T-helper 1 cell (primary cell): ENCODE results near the gene OPA3.
A peak's percentile ranks its signal among the peaks of the same experiment; 100 is the strongest.

Experiments used
- DNase-seq, 5 donors: peaks; one replicate each; pipeline ENCODE4 v3.0.0-alpha.2; 2012 to 2020

Gene OPA3

DNA sequence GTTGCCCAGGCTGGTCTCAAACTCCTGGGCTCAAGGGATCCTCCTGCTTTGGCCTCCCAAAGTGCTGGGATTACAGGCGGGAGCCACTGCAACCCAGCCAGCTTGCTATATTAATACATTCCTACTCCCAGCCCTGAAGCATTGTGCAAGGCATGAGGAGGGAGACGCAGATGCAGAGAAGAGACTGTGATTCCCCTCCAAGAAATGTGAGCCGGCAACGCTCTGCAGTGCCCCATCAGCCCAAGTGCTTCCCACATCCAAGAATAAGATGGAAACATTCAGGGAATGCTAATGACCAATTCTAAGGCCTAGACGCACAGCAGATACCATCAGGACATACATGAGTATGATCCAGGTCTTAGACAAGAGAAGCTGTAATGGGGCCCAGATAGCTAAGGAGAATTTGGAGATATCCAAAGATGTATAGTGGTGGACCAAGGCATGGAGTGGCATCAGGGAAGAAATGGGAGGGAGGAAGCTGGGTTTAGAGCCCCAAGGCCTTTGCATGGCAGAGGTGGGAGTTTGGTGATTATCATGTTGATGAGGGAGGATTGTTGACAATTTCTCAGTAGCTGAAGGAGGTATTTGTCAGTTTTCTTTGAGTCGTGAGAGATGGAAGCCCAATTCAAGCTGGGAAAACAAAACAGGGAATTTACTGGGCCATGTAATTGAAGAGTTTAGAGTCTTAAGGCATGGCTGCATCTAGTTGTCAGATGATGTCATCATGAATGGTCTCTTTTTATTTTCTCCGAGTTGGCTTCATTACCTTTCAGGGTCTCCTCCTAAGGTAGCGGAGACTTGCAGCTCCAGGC, 83.5 kb downstream of the OPA3 start:
- DNase-seq, result no peak

DNA sequence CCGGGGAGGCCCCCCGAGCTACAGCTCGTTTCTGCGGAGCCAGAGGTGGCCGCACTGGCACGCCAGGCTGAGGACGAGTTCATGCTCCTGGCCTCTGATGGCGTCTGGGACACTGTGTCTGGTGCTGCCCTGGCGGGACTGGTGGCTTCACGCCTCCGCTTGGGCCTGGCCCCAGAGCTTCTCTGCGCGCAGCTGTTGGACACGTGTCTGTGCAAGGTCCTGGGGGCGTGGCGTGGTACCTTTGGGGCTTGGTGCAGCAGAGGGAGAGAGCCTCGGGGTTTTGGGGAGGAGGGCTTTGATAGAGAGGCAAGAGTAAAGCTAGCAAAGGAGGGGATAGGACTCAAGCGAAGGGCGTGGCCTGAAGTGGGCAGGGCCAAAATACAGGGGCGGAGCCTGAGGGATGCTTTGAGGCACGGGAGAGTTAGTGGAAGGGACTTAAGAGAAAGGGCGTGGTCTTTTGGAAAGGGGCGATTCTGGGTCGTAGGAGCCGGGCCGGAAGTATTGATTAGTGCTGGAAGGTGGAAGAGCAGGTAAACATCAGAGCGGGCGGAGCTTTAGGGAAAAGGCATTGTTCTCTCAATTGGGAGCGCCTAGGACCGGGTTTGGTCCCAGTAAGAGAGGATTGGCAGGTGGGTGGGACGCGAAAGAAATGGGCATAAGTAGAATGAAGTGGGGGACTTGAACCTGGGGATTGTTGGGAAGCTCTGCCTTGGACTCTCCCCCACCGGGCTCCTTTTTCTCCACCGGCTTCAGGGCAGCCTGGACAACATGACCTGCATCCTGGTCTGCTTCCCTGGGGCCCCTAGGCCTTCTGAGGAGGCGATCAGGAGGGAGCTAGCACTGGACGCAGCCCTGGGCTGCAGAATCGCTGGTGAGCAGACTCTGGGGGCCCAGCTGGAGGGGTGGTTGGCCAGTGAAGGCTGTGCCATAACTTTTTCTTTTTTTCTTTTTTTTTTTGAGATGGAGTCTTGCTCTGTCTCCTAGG, 85.1 kb downstream of the OPA3 start:
- DNase-seq, result peak in 3 of 5 donors; percentile 40 to 82 (median 50)

DNA sequence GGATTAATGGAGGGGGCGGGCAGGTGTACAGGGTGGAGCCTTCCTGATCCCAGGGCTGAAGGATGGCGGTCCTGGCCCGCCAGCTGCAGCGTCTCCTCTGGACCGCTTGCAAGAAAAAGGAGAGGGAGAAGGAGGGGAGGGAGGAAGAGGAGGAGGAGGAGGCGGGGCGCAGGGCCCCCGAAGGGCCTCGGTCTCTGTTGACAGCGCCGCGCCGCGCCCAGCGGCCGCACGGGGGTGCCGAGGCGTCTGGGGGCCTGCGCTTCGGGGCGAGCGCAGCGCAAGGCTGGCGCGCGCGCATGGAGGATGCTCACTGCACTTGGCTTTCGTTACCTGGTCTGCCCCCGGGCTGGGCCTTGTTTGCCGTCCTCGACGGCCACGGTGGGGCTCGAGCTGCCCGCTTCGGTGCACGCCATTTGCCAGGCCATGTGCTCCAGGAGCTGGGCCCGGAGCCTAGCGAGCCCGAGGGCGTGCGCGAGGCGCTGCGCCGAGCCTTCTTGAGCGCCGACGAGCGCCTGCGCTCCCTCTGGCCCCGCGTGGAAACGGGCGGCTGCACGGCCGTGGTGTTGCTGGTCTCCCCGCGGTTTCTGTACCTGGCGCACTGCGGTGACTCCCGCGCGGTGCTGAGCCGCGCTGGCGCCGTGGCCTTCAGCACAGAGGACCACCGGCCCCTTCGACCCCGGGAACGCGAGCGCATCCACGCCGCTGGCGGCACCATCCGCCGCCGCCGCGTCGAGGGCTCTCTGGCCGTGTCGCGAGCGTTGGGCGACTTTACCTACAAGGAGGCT, 86.0 kb downstream of the OPA3 start, which contains the start of gene PPM1N:
Gene PPM1N (plus strand): TSS at position 33 of the 785 bp plus-strand sequence. CDS start 30 bp downstream, at position 63.
- peak in 3 of 5 donors; percentile 58 to 74 (median 60) for DNase-seq

DNA sequence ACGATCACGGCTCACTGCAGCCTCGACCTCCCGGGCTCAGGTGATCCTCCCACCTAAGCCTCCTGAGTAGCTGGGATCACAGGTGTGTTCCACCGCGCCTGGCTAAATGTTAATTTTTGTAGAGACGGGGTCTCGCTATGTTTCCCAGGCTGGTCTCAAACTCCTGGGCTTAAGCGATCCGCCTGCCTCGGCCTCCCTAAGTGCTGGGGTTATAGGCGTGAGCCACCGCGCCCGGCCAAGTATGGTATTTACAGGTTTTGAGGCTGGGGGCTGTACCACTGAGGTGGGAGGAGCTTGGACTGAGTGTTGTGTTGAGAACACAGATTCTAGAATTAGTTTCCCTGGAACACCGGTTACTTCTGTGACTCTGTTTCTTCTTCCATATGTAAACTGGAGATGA, 86.8 kb downstream of the OPA3 start:
- DNase-seq, result no peak

DNA sequence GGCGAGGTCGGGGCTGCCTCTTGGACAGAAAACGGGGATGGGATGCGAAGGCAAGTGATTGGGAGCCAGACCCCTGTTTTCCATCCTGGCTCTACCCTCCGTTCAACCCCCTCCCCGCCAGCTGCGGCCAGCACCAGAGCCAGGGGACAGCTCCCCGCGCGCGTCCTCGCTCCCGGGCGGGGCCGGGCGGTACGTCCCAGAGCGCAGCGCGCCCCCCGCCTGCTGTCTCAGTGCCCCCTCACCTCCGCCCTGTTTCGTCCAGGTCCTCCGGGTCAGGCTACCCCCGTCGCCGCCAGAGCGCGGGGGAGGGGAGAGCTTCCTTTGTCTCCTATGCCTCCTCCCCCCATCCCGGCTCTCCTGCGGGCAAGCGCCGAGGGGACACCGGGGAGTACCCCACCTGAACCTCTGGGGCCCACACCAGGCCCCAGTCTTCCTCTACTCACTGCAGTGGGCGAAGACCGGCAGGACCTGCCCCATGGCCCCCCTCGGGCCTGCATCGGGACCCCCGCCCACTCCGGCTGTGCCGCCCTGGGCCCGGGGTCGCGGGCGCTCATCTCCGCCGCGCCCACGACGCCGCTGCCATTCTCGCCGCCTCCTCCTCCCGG, 88.2 kb downstream of the OPA3 start:
- DNase-seq, result peak in 1 of 5 donors; percentile 47

DNA sequence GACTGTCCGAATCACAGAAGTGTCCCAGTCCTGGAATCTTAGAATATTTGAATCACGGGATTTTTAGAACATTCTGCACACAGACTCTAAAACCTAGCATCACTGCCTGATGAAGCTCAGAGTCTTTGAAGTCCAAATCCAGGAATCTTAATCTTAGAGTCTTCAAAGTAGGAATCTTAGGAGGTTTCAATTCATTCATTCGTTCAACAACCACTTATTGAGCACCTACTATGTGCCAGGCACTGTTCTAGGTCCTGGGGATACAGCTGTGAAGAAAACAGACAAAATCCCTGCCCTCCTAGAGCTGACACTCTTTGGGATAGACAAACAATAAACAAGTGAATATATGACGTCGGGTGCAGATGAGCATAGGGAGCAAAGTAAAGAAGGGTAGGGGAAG, 89.4 kb downstream of the OPA3 start:
- DNase-seq, result no peak

DNA sequence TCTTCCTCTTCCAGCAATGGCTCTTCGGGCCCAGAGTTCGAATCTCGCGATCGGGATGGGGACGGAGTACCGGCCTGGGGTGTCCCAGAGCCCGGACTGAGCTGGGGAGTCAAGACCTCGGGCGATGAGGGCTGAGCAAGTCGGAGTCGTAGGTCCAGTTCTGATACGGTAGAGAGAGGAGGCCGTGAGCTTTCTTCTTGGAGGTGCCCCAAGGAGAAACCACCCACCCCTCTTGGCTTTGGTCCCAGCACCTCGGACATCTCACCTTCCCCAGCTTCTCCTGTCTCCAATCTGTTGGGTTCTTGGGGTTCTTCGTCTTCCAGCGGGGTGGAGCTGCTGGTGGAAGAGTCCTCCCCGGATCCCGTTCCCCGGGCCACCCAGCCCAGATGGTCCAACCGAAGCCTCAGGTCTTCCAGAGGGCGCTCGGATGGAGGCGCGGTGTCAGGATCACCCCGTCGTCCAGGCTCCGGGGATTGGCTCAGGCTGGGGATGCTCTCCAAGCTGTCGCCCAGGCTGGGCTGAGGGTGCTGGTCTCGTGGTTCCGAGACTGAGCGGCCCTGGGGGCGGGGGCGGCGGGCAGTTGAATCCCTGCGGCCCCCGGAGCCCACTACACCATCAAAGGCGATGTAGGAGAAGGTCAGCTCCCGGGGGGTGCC, 90.2 kb downstream of the OPA3 start:
- DNase-seq, result no peak

DNA sequence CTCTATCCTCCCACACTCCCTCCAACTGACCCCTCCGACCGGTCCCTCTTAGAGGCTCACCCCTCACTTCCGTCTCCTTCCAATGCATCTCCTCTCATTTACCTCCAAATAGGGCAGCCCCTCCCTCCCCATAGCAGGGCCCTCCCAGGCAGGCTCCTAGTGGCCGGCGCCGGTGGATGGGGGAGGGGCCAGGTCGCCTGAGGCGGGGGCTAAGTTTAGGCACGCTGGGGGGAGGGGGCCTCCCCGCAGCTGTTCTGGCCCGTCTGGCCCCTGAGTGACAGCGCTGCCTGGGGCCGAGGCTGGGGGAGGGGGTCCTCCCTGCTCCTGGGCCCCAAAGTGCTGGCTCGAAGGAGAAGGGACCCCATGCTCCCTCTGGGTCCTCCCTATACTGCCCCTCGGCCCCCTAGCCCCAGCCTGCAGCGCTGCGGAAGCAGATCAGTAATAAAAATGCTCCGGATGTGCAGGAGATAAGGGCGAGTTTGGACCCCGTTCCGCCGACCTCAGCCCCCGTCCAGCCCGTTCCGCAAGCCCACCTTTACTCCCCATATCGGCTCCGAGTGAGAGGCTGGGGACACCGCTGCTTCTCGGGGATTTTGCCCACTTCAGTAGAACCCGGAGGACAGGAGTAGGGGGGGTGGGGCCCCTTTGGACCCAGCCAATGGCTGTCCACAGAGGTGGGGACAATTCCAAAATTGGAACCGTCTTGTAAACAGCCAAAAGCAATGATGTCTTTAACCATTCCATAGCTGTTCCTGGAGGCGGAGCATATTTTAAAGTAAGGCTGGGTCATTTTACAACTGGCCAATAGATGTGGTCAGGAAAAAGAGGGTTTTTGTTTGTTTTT, 91.8 kb downstream of the OPA3 start:
- peak in 1 of 5 donors; percentile 33 for DNase-seq

DNA sequence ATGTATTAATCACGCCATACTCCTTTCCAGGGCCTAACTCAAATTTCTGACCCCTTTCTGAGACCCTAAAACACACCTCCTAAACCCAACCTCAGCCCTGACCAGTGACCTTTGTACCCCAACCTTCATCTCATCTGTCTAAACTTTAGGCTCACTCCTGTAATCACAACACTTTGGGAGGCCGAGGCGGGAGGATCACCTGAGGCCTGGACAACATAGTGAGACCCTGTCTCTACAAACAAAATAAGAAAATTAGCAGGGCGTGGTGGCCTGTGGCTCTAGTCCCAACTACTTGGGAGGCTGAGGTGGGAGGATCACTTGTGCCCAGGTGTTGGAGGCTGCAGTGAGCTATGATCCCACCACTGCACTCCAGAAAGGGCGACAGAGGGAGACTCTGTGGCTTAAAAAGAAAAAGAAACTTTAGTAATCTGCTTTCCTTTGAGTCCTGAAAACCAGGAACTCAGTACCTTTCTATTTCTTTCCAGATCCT, 92.4 kb downstream of the OPA3 start:
- no peak for DNase-seq

DNA sequence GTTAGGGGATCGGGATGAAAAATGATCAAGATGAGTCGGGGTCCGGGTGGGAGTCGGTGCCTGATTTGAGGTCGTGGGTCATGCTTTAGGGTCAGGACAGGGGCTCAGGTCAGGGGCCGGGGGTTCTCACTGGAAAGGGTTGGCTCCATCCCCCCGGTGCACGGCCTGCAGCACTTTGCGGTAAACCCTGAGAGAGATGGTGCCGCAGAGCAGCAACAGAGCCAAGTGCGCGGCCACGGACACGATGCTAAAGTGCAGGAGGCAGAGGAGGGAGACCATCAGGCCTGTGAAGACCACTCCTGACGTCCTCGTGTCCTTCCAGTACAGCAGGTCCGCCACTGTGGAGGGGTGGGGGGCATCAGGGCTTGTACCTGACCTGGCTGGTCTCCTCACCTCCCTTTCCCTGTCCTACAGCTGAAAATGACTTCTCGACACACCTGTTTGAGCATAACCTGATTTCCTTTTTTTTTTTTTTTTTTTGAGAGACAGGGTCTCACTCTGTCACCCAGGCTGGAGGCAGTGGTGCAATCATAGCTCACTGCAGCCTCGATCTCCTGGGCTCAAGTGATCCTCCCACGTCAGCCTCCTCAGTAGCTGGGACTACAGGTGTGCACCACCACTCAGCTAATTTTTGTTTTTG, 95.3 kb downstream of the OPA3 start:
- no peak for DNase-seq

DNA sequence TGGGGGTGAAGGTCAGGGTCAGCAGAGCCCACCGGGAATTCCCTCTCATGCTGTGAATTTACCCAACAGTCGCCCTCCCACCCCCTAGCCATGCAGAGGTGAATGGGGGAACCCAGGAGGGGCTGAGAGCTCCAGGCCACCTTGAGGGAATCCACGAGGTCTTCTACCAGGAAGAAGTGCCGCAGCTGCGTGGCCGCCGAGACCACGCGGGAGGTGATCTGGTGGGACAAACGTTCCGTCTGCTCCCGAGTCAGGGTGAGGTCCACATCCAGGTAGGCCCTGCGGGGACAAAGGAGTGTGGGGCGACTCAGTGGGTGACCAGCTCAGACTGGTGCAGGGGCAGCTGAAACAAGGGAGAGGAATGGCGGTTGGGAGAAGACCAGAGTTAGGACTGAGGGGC, 95.9 kb downstream of the OPA3 start:
- DNase-seq, result no peak

DNA sequence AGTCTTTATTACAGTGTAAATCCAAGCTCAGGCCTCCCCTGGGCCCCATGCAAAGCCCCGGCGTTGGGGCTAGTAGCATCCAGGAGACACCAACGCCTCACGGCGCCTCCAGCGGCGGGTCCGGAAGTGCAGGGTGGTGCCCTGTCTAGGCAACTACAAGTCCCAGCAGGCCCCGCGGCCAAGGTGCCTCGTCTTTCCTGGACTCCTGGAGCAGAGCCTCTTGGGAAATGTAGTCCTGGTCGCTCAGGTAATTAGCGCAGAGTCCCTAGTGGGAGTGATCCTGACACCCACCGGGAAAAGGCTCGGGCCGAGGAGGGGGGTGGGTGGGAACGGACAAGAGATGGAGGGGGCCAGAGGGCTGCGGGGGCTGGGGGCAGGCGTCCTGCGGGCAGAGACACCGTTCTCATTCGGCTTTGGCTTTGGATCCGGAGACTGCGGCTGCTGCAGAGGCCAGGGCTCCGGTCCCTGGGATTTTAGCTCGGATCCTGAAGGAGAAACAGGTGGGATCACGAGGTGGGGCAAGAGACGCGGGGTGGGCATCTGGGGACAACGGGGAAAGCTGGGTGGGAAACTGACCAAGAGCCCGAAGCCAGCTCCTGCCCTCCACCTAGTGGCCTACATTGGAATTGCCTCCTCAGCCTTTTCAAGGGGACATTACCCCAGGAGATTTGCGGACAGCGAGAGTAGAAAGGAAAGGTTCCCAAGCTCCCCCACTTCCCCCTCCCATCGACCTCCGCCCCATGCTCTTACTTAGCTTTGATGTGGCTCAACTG, 99.1 kb downstream of the OPA3 start:
- DNase-seq, result peak; percentile 91 to 99 (median 94)

DNA sequence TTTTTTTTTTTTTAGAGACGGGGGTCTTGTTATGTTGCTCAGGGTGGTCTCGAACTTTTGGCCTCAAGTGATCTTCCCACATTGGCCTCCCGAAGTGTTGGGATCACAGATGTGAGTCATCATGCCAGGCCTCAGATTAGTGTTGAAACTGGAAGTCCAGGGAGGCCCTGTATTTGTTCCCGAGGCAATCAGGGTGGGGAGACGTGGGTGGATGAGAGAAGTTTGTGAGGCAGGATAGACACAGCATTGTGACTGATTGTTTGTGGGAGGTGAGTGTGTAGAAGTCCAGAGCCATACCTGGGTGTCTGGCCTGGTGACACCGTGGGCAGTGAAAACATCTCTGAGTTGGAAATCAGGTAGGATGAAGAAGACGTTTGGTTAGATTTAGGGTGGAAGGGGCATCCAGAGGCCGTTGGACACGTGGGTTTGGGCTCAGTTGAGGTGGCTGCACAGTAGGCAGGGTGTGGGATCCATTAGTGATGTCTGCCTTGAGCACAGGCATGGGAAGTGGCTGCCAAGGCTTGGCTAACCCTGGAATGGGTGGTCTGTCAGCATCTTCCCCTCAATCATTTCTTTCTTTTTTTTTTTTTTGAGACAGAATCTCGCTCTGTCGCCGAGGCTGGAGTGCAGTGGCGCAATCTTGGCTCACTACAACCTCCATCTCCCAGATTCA, 100.2 kb downstream of the OPA3 start:
- DNase-seq, result no peak

DNA sequence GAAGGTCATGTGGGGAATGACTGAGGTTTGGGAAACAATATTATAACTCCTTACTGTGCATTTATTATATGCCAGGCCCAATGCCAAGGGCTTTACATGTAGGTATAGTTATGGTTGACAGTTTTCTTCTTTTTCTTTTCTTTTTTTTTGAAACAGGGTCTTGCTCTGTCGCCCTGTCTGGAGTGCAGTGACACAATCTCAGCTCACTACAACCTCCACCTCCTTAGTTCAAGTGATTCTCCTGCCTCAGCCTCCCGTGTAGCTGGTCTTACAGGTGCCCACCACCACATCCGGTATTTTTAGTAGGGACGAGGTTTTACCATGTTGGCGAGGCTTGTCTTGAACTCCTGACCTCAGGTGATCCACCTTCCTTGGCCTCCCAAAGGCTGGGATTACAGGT, 101.6 kb downstream of the OPA3 start:
- DNase-seq, result no peak

DNA sequence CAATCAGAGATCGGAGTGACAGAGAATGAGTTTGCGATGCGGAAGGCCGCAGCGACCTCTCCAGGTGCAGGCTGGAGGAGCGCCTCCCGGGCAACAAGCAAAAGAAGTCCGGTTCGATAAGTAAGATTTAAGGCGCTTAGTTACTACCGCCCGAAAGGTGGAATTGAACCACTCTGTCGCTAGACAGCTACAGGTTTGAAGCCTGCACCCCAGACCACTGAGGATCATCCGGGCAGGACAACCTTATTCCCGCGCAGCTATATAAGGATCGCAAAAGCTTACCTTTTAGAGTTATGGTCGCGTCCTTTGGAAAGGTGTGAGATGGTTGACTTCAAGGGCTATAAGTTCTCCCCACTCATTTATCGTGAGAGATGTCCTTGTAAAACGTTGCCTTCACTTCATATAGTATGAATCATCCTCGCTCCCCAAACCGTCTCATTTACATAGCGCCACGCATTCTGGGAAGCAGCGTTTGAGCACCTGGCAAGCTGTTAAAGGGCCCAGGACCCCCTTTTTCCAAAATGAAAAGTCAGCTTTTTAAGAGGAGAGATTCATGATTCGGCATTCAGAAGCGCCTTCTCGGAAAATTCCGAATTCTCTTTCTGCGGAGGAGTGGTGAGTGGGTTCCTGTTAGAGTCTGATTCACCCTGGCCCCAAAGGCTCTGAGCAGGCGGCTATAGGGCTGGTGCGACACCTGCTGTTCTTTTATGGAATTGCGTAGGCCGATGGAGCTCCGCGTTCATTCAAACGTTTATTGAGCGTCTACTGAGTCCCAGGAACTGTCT, 106.0 kb downstream of the OPA3 start:
- DNase-seq, result peak; percentile 66 to 93 (median 83)

DNA sequence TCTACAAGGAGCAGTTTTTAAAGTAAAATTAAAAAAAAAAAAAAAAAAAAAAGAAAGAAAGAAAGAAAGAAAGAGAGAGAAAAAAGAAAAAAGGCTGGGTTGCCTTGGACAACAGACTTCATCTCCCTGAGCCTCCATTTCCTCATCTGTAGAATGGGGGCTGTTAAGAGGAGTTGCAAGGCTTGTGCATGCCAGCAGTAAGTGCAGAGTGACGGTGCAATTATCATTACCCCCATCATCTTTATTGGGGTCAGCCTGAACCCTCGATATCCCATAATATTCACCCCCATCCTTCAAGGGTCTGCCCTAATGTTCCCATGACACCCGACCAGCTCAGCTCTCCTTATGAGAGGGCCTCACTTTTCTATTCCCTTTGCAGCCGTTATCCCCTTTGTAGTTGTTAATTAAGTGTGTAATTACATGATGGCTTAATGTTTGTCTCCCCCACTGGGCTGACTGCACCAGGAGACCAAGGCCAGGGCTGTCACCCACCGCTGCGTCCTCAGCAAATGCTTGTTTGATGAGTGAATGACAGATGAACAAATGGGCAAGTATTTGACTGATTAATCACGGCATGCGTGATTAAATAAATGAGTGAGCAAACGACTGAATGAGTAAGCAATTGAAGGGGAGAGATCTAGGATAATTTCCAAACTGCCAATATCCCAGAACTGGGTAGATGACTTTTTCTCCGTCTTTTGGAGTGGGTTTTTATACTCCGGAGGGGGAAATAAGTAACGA, 106.7 kb downstream of the OPA3 start:
- DNase-seq, result peak in 1 of 5 donors; percentile 36
